ENCODE results near the gene AUTS2.

DNA sequence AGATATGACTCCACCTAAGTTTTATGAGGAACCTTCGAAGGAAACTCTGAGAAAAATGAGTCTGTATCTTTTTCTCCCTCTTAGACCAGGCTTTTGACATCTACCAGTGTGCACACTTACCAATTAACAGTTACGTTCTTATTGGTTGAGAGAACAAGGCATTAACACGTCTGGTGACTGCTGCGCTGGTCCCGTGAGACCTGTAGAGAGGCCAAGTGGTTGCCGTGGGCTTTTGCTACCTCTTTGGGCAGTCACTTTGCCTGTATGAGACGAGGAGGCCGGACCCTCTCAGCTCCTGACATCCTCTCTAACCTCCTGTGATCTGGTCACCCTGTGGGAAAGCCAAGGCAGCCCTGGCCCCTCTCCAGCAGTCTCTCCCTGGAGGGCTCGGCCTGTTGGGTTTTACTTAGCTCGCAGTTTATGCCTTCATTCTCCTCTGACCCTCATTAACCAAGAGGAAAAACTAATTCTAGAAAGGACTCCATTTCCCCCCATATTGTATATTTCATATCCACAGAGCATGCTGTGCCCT, 1019.8 kb downstream of the AUTS2 start:
- no peak for TF ChIP-seq SUZ12 (IDR thresholded peaks at IDR 0.05; ENCODE audit: extremely low read depth, insufficient read depth, insufficient read length)
- TF ChIP-seq ZNF274 (IDR thresholded peaks at IDR 0.05; ENCODE audit: low read depth, low read length) = no peak
